Measurements from ENCODE around the gene CYREN.
A peak's percentile ranks its signal among the peaks of the same experiment; 100 is the strongest.

CYREN gene

GRCh38 chr7:135168001-135168400, 2.5 kb downstream of the CYREN start:
- Histone ChIP-seq H2BK120ac (ENCODE audit: insufficient read depth, low read length, poor library complexity) (no peak overlapping the region), H3K4ac (ENCODE audit: low read depth, low read length) (no peak overlapping the region), H3K23ac (ENCODE audit: low read length) (no peak overlapping the region), H3K79me1 (ENCODE audit: low read length) (peaks cover 16% of the 10 kb centered on the region), H4K91ac (ENCODE audit: low read depth, low read length) (no peak overlapping the region), H3K27me3 (ENCODE audit: insufficient read depth, low read length) (no peaks in the 10 kb centered on the region), H4K12ac (ENCODE audit: low read depth, low read length) (no peak overlapping the region), H2BK12ac (ENCODE audit: low read length) (no peak overlapping the region), H3K4me1 (ENCODE audit: control insufficient read depth in 1 of 2, insufficient read depth in 2 of 2, low read length in 2 of 2) (peaks cover 11 to 12% of the 10 kb centered on the region in 2 experiments), H3K79me2 (ENCODE audit: control insufficient read depth, insufficient read depth, low read length, poor library complexity) (peaks cover 8% of the 10 kb centered on the region), H3K4me3 (ENCODE audit: low read depth, low read length) (no peak overlapping the region), H2AK5ac (ENCODE audit: low read length) (no peak overlapping the region), H4K8ac (ENCODE audit: low read depth, low read length) (no peak overlapping the region), H2AFZ (ENCODE audit: insufficient read depth, low read length, poor library complexity) (no peak overlapping the region), H3K18ac (ENCODE audit: low read length) (no peak overlapping the region), H3K4me2 (ENCODE audit: low read length) (no peak overlapping the region), H3K14ac (ENCODE audit: low read length) (no peak overlapping the region), H2BK5ac (ENCODE audit: low read depth, low read length, poor library complexity) (no peak overlapping the region), H3K9me3 (ENCODE audit: insufficient read depth, low read depth, low read length) (no peaks in the 10 kb centered on the region), H3K36me3 (ENCODE audit: control insufficient read depth in 1 of 2, insufficient read depth in 2 of 2, low read length in 2 of 2) (peaks cover 43 to 46% of the 10 kb centered on the region in 2 experiments), H3K9ac (ENCODE audit: low read length) (no peak overlapping the region), H3K27ac (ENCODE audit: low read depth, low read length) (no peak overlapping the region)
- peak in 1 of 2 donors; percentile 17 for DNase-seq
- no CpG with 5 or more reads among the region's 9 CpGs for WGBS (ENCODE audit: extremely low coverage, insufficient coverage, insufficient read length)

GRCh38 chr7:135167365-135167917, 3.1 kb downstream of the CYREN start:
- no peak overlapping the region for H4K91ac ChIP-seq (ENCODE audit: low read depth, low read length)
- H2BK12ac ChIP-seq (ENCODE audit: low read length) = no peak overlapping the region
- H3K18ac ChIP-seq (ENCODE audit: low read length) = no peak overlapping the region
- H4K8ac ChIP-seq (ENCODE audit: low read depth, low read length) = no peak overlapping the region
- no peak overlapping the region for H3K27ac ChIP-seq (ENCODE audit: low read depth, low read length)
- no peak overlapping the region for H3K14ac ChIP-seq (ENCODE audit: low read length)
- no peaks in the 10 kb centered on the region for H3K9me3 ChIP-seq (ENCODE audit: insufficient read depth, low read depth, low read length)
- no peak overlapping the region for H2BK120ac ChIP-seq (ENCODE audit: insufficient read depth, low read length, poor library complexity)
- peaks cover 16% of the 10 kb centered on the region for H3K79me1 ChIP-seq (ENCODE audit: low read length)
- H2BK5ac ChIP-seq (ENCODE audit: low read depth, low read length, poor library complexity) = no peak overlapping the region
- peaks cover 8% of the 10 kb centered on the region for H3K79me2 ChIP-seq (ENCODE audit: control insufficient read depth, insufficient read depth, low read length, poor library complexity)
- no peaks in the 10 kb centered on the region for H3K27me3 ChIP-seq (ENCODE audit: insufficient read depth, low read length)
- H2AK5ac ChIP-seq (ENCODE audit: low read length) = no peak overlapping the region
- no peak overlapping the region for H3K4me3 ChIP-seq (ENCODE audit: low read depth, low read length)
- H4K12ac ChIP-seq (ENCODE audit: low read depth, low read length) = no peak overlapping the region
- no peak overlapping the region for H3K4ac ChIP-seq (ENCODE audit: low read depth, low read length)
- H3K4me1 ChIP-seq (ENCODE audit: control insufficient read depth in 1 of 2, insufficient read depth in 2 of 2, low read length in 2 of 2) = peaks cover 11 to 12% of the 10 kb centered on the region in 2 experiments
- H2AFZ ChIP-seq (ENCODE audit: insufficient read depth, low read length, poor library complexity) = no peak overlapping the region
- no peak overlapping the region for H3K23ac ChIP-seq (ENCODE audit: low read length)
- H3K9ac ChIP-seq (ENCODE audit: low read length) = no peak overlapping the region
- H3K4me2 ChIP-seq (ENCODE audit: low read length) = no peak overlapping the region
- DNase-seq = no peak
- peaks cover 43 to 46% of the 10 kb centered on the region in 2 experiments for H3K36me3 ChIP-seq (ENCODE audit: control insufficient read depth in 1 of 2, insufficient read depth in 2 of 2, low read length in 2 of 2)
- no CpG with 5 or more reads among the region's 12 CpGs for WGBS (ENCODE audit: extremely low coverage, insufficient coverage, insufficient read length)

- H3K4ac ChIP-seq (ENCODE audit: low read depth, low read length) = no peak overlapping the region
- no peak overlapping the region for H2BK120ac ChIP-seq (ENCODE audit: insufficient read depth, low read length, poor library complexity)
- no peak overlapping the region for H2BK12ac ChIP-seq (ENCODE audit: low read length)
- H3K9me3 ChIP-seq (ENCODE audit: insufficient read depth, low read depth, low read length) = peaks cover 5% of the 10 kb centered on the region
- no peak overlapping the region for H3K14ac ChIP-seq (ENCODE audit: low read length)
- no peak overlapping the region for H3K9ac ChIP-seq (ENCODE audit: low read length)
- H2AK5ac ChIP-seq (ENCODE audit: low read length) = no peak overlapping the region
- peaks cover 43 to 46% of the 10 kb centered on the region in 2 experiments for H3K36me3 ChIP-seq (ENCODE audit: control insufficient read depth in 1 of 2, insufficient read depth in 2 of 2, low read length in 2 of 2)
- no peak overlapping the region for H3K27ac ChIP-seq (ENCODE audit: low read depth, low read length)
- H3K79me2 ChIP-seq (ENCODE audit: control insufficient read depth, insufficient read depth, low read length, poor library complexity) = peaks cover 8% of the 10 kb centered on the region
- WGBS (ENCODE audit: extremely low coverage, insufficient coverage, insufficient read length) = no CpG with 5 or more reads among the region's 18 CpGs
- H3K27me3 ChIP-seq (ENCODE audit: insufficient read depth, low read length) = no peaks in the 10 kb centered on the region
- no peak overlapping the region for H3K18ac ChIP-seq (ENCODE audit: low read length)
- H3K4me1 ChIP-seq (ENCODE audit: control insufficient read depth in 1 of 2, insufficient read depth in 2 of 2, low read length in 2 of 2) = peaks cover 7 to 8% of the 10 kb centered on the region in 2 experiments
- H3K79me1 ChIP-seq (ENCODE audit: low read length) = peaks cover 12% of the 10 kb centered on the region
- H3K23ac ChIP-seq (ENCODE audit: low read length) = no peak overlapping the region
- DNase-seq = no peak
- H4K91ac ChIP-seq (ENCODE audit: low read depth, low read length) = no peak overlapping the region
- H3K4me2 ChIP-seq (ENCODE audit: low read length) = no peak overlapping the region
- no peak overlapping the region for H2AFZ ChIP-seq (ENCODE audit: insufficient read depth, low read length, poor library complexity)
- no peak overlapping the region for H4K8ac ChIP-seq (ENCODE audit: low read depth, low read length)
- no peak overlapping the region for H2BK5ac ChIP-seq (ENCODE audit: low read depth, low read length, poor library complexity)
- no peak overlapping the region for H3K4me3 ChIP-seq (ENCODE audit: low read depth, low read length)
- no peak overlapping the region for H4K12ac ChIP-seq (ENCODE audit: low read depth, low read length)
Measured at GRCh38 chr7:135166338-135166990, 4.0 kb downstream of the CYREN start.

- Histone ChIP-seq H4K8ac (ENCODE audit: low read depth, low read length) (no peak overlapping the region), H3K9me3 (ENCODE audit: insufficient read depth, low read depth, low read length) (peaks cover 5% of the 10 kb centered on the region), H4K12ac (ENCODE audit: low read depth, low read length) (no peak overlapping the region), H3K4me1 (ENCODE audit: control insufficient read depth in 1 of 2, insufficient read depth in 2 of 2, low read length in 2 of 2) (peaks cover 9% of the 10 kb centered on the region in 2 experiments), H2BK12ac (ENCODE audit: low read length) (no peak overlapping the region), H3K27ac (ENCODE audit: low read depth, low read length) (no peak overlapping the region), H3K9ac (ENCODE audit: low read length) (no peak overlapping the region), H4K91ac (ENCODE audit: low read depth, low read length) (no peak overlapping the region), H3K36me3 (ENCODE audit: control insufficient read depth in 1 of 2, insufficient read depth in 2 of 2, low read length in 2 of 2) (peaks cover 43 to 46% of the 10 kb centered on the region in 2 experiments), H2BK5ac (ENCODE audit: low read depth, low read length, poor library complexity) (no peak overlapping the region), H3K79me1 (ENCODE audit: low read length) (peaks cover 11% of the 10 kb centered on the region), H2AK5ac (ENCODE audit: low read length) (no peak overlapping the region), H2AFZ (ENCODE audit: insufficient read depth, low read length, poor library complexity) (no peak overlapping the region), H3K4ac (ENCODE audit: low read depth, low read length) (no peak overlapping the region), H3K23ac (ENCODE audit: low read length) (no peak overlapping the region), H3K4me2 (ENCODE audit: low read length) (no peak overlapping the region), H3K79me2 (ENCODE audit: control insufficient read depth, insufficient read depth, low read length, poor library complexity) (peaks cover 8% of the 10 kb centered on the region), H3K18ac (ENCODE audit: low read length) (no peak overlapping the region), H2BK120ac (ENCODE audit: insufficient read depth, low read length, poor library complexity) (no peak overlapping the region), H3K14ac (ENCODE audit: low read length) (no peak overlapping the region), H3K27me3 (ENCODE audit: insufficient read depth, low read length) (no peaks in the 10 kb centered on the region), H3K4me3 (ENCODE audit: low read depth, low read length) (no peak overlapping the region)
- no CpG with 5 or more reads among the region's 4 CpGs for WGBS (ENCODE audit: extremely low coverage, insufficient coverage, insufficient read length)
- no peak for DNase-seq
Measured at GRCh38 chr7:135165862-135166261, 4.6 kb downstream of the CYREN start.

Measured in trophoblast cell (in vitro differentiated cells and primary cell).